ENCODE data around the gene COX6B2. TPM values are rescaled to one million over a fixed set of nuclear protein-coding genes. Genes with fewer than 3 reads are reported as not detected.

Gene COX6B2
- polyA plus RNA-seq, 1 experiment: 0.16 TPM

DNA sequence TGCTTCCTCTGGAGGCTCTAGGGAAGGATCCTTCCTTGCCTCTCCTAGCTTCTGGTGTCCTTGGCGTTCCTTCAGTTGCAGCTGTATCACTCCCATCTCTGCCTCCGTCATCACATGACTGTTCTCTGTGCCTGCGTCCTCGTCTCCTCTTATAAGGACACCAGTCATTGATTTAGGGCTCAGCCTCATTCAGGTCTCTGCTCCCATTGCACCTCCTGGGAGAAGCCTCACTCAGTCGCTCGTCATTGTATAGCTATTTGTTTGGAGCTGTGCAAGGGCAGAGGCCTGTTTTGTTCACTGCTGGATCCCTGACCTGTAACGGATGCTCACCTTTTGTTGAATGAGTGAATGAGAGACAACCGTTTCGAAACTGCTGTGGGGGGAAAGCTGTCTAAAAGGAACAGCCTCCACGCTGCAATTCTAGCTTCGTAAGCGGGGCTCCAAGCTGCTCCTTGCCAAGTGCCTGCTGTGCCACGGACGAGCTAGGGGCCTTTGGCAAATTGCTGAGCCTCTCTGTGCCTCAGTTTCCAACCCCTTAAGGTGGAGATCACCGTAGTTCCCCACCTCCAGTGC is 53.5 kb downstream of the COX6B2 start:
- CTCF ChIA-PET: interaction anchor here (0.6 to 3.7 kb wide), 15 partner anchors 8 to 117 kb away, joined by 3 to 41 read pairs (median 5); partner anchors contain the start of gene KMT5C
- no peak overlapping the region for H3K4me3 ChIP-seq (ENCODE audit: low read depth, low read length)
- no peak overlapping the region for H3K27ac ChIP-seq (ENCODE audit: low read depth, low read length)
- POLR2A ChIA-PET: interaction anchor here (0.6 kb wide), 2 partner anchors 44 to 90 kb away, joined by 7 to 8 read pairs; no protein-coding TSS in a partner anchor
- DNase-seq (ENCODE audit: low read depth, low spot score): no peak
- H3K9me3 ChIP-seq (ENCODE audit: control insufficient read depth, insufficient read depth, low read length): no peaks in the 10 kb centered on the region
- H3K27me3 ChIP-seq (ENCODE audit: control insufficient read depth, insufficient read depth, low read length): no peaks in the 10 kb centered on the region
- TF ChIP-seq, protein P1, sequence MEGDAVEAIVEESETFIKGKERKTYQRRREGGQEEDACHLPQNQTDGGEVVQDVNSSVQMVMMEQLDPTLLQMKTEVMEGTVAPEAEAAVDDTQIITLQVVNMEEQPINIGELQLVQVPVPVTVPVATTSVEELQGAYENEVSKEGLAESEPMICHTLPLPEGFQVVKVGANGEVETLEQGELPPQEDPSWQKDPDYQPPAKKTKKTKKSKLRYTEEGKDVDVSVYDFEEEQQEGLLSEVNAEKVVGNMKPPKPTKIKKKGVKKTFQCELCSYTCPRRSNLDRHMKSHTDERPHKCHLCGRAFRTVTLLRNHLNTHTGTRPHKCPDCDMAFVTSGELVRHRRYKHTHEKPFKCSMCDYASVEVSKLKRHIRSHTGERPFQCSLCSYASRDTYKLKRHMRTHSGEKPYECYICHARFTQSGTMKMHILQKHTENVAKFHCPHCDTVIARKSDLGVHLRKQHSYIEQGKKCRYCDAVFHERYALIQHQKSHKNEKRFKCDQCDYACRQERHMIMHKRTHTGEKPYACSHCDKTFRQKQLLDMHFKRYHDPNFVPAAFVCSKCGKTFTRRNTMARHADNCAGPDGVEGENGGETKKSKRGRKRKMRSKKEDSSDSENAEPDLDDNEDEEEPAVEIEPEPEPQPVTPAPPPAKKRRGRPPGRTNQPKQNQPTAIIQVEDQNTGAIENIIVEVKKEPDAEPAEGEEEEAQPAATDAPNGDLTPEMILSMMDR (IDR thresholded peaks at IDR 0.05; ENCODE audit: low read depth, low read length): no peak

DNA sequence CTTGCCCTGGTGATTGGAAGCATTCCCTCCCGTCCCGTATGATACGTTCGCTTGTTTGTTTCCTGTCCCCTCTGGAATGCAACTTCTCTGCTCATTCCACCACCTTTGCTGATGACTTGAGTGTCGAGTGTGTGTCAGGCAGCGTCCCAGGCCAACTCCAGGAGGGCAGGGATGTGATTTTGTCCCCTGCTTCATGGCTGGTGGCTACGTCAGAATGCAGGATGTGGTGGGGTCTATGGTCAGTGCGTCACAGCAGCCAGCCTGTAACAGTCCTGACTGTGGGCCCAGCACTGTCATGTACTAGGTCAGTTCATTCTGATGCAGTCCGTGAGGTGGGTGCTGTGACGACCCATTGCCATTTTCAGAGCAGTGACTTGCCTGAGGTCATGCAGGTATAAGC is 54.5 kb downstream of the COX6B2 start:
- ChIA-PET CTCF (interaction anchor here (0.6 to 3.7 kb wide), 2 partner anchors 39 to 69 kb away, joined by 3 to 34 read pairs; partner anchors contain the start of gene KMT5C), POLR2A (no interaction called here)
- TF ChIP-seq, protein P1 (IDR thresholded peaks at IDR 0.05; ENCODE audit: low read depth, low read length): no peak
- DNase-seq (ENCODE audit: low read depth, low spot score): no peak
- no peak overlapping the region for H3K27ac ChIP-seq (ENCODE audit: low read depth, low read length)
- H3K9me3 ChIP-seq (ENCODE audit: control insufficient read depth, insufficient read depth, low read length): no peaks in the 10 kb centered on the region
- H3K27me3 ChIP-seq (ENCODE audit: control insufficient read depth, insufficient read depth, low read length): no peaks in the 10 kb centered on the region
- H3K4me3 ChIP-seq (ENCODE audit: low read depth, low read length): no peak overlapping the region

Other genes with a start within 250 kb of the COX6B2 start
- gene PPP1R12C, start 237.1 kb downstream of the COX6B2 start, polyA plus RNA-seq (2011; rRNA removed): 24.2 and 30.0 TPM in 2 replicates
- gene TNNT1, start 205.5 kb downstream of the COX6B2 start, polyA plus RNA-seq (2011; rRNA removed): 2.8 and 3.3 TPM in 2 replicates
- gene TNNI3, start 197.0 kb downstream of the COX6B2 start, polyA plus RNA-seq (2011; rRNA removed): 0.20 and 0.21 TPM in 2 replicates
- 0.21 TPM in 1 of 2 replicates, not detected in the other for gene DNAAF3, start 188.1 kb downstream of the COX6B2 start, polyA plus RNA-seq (2011; rRNA removed)
- 0.06 and 0.15 TPM in 2 replicates for gene SYT5, start 174.4 kb downstream of the COX6B2 start, polyA plus RNA-seq (2011; rRNA removed)
- 1.3 and 1.9 TPM in 2 replicates for gene PTPRH, start 145.2 kb downstream of the COX6B2 start, polyA plus RNA-seq (2011; rRNA removed)
- gene TMEM86B, start 126.0 kb downstream of the COX6B2 start, polyA plus RNA-seq (2011; rRNA removed): 0.87 and 1.2 TPM in 2 replicates
- gene PPP6R1, start 95.7 kb downstream of the COX6B2 start, polyA plus RNA-seq (2011; rRNA removed): 24.5 and 30.1 TPM in 2 replicates
- gene HSPBP1, start 74.6 kb downstream of the COX6B2 start, polyA plus RNA-seq (2011; rRNA removed): 18.5 and 27.4 TPM in 2 replicates
- gene BRSK1, start 70.7 kb downstream of the COX6B2 start, polyA plus RNA-seq (2011; rRNA removed): 9.5 and 11.2 TPM in 2 replicates
- gene TMEM150B, start 29.4 kb downstream of the COX6B2 start, polyA plus RNA-seq (2011; rRNA removed): not detected in 2 replicates
- gene KMT5C, start 14.8 kb downstream of the COX6B2 start, polyA plus RNA-seq (2011; rRNA removed): 2.6 and 3.7 TPM in 2 replicates
- not detected in 2 replicates for gene GARIN5B, start 8.5 kb upstream of the COX6B2 start, polyA plus RNA-seq (2011; rRNA removed)
- 14.8 and 19.9 TPM in 2 replicates for gene IL11, start 15.7 kb upstream of the COX6B2 start, polyA plus RNA-seq (2011; rRNA removed)
- 0.32 and 0.50 TPM in 2 replicates for gene TMEM190, start 22.1 kb upstream of the COX6B2 start, polyA plus RNA-seq (2011; rRNA removed)
- gene TMEM238, start 29.6 kb upstream of the COX6B2 start, polyA plus RNA-seq (2011; rRNA removed): not detected in 2 replicates
- 325 and 535 TPM in 2 replicates for gene RPL28, start 31.2 kb upstream of the COX6B2 start, polyA plus RNA-seq (2011; rRNA removed)
- 28.9 and 39.0 TPM in 2 replicates for gene UBE2S, start 53.1 kb upstream of the COX6B2 start, polyA plus RNA-seq (2011; rRNA removed)
- 0.01 TPM in 1 of 2 replicates, not detected in the other for gene SHISA7, start 88.6 kb upstream of the COX6B2 start, polyA plus RNA-seq (2011; rRNA removed)
- gene ISOC2, start 106.9 kb upstream of the COX6B2 start, polyA plus RNA-seq (2011; rRNA removed): 45.1 and 72.2 TPM in 2 replicates
- gene C19orf85, start 110.0 kb upstream of the COX6B2 start, polyA plus RNA-seq (2011; rRNA removed): not detected in 2 replicates
- gene ZNF628, start 121.9 kb upstream of the COX6B2 start, polyA plus RNA-seq (2011; rRNA removed): 0.12 and 0.31 TPM in 2 replicates
- gene NAT14, start 130.5 kb upstream of the COX6B2 start, polyA plus RNA-seq (2011; rRNA removed): 19.4 and 30.6 TPM in 2 replicates
- gene SSC5D, start 133.7 kb upstream of the COX6B2 start, polyA plus RNA-seq (2011; rRNA removed): 2.1 and 3.1 TPM in 2 replicates
- 0.10 and 0.15 TPM in 2 replicates for gene SBK2, start 182.4 kb upstream of the COX6B2 start, polyA plus RNA-seq (2011; rRNA removed)
- not detected in 2 replicates for gene SBK3, start 190.8 kb upstream of the COX6B2 start, polyA plus RNA-seq (2011; rRNA removed)
- gene ZNF579, start 226.1 kb upstream of the COX6B2 start, polyA plus RNA-seq (2011; rRNA removed): 4.2 and 5.1 TPM in 2 replicates
- gene FIZ1, start 244.8 kb upstream of the COX6B2 start, polyA plus RNA-seq (2011; rRNA removed): 3.7 and 4.5 TPM in 2 replicates
- gene ZNF524, start 245.6 kb upstream of the COX6B2 start, polyA plus RNA-seq (2011; rRNA removed): 2.6 and 3.5 TPM in 2 replicates

Data from AG04450 (cell line).